Fibroblast of lung (primary cell): ENCODE data around the gene PLS3. TPM values are rescaled to one million over a fixed set of nuclear protein-coding genes. Genes with fewer than 3 reads are reported as not detected.
"Not testable (repeated sequence)": the region's sequence is repeated elsewhere in the genome, so short reads cannot be mapped to it uniquely, and the experiment has no call there.

ENCODE experiments used
- DNase-seq, 2 donors: peaks; one replicate each; pipeline versions ENCODE4 v3.0.0 to v3.0.0-alpha.2; 2010; ENCODE audit warnings: low read depth in 2 of 2
- H2AFZ ChIP-seq: 2 replicates; pipeline ENCODE4 v1.5.1; 2012; ENCODE audit warnings: low read length, control low read depth, inconsistent platforms
- H3K27ac ChIP-seq: 2 replicates; pipeline ENCODE4 v1.5.1; 2011; ENCODE audit warnings: low read length, control low read depth; ENCODE audit not compliant: insufficient read depth
- H3K27me3 ChIP-seq: 2 replicates; pipeline ENCODE4 v1.5.1; 2011; ENCODE audit warnings: mild to moderate bottlenecking, low read length; ENCODE audit not compliant: control insufficient read depth, insufficient read depth
- H3K36me3 ChIP-seq: 2 replicates; pipeline ENCODE4 v1.5.1; 2011; ENCODE audit warnings: low read length; ENCODE audit not compliant: control insufficient read depth, insufficient read depth
- H3K4me1 ChIP-seq: 2 replicates; pipeline ENCODE4 v1.5.1; 2011; ENCODE audit warnings: low read length; ENCODE audit not compliant: control insufficient read depth, insufficient read depth; ENCODE audit errors: extremely low read depth
- H3K4me2 ChIP-seq: 2 replicates; pipeline ENCODE4 v1.5.1; 2011; ENCODE audit warnings: low read length, control low read depth; ENCODE audit not compliant: insufficient read depth; ENCODE audit errors: extremely low read depth
- H3K4me3 ChIP-seq, 4 experiments: fragments of 200-600 bp in 1 of 4; sonication (generic) in 1 of 4; replicated peaks in 1 of 4; 2 replicates each; pipeline ENCODE4 v1.5.1; 2011 to 2016; ENCODE audit warnings: low read length in 4 of 4, low read depth in 3 of 4, mild to moderate bottlenecking in 3 of 4, control low read depth in 2 of 4, inconsistent platforms in 1 of 4, mixed read lengths in 1 of 4; ENCODE audit not compliant: insufficient read depth in 1 of 4; ENCODE audit errors: control extremely low read depth in 1 of 4
- H3K79me2 ChIP-seq: 2 replicates; pipeline ENCODE4 v1.5.1; 2012; ENCODE audit warnings: mild to moderate bottlenecking, low read length, inconsistent platforms; ENCODE audit not compliant: control insufficient read depth, insufficient read depth
- H3K9ac ChIP-seq: 2 replicates; pipeline ENCODE4 v1.5.1; 2011; ENCODE audit warnings: mild to moderate bottlenecking, low read length, control low read depth; ENCODE audit not compliant: insufficient read depth
- H3K9me3 ChIP-seq: 2 replicates; pipeline ENCODE4 v1.5.1; 2012; ENCODE audit warnings: low read depth, low read length; ENCODE audit not compliant: control insufficient read depth, insufficient read depth
- H4K20me1 ChIP-seq: 2 replicates; pipeline ENCODE4 v1.5.1; 2011; ENCODE audit warnings: low read length; ENCODE audit not compliant: control insufficient read depth, insufficient read depth; ENCODE audit errors: extremely low read depth
- EZH2 ChIP-seq: IDR thresholded peaks from 2 replicates; pipeline ENCODE4 v1.5.1; 2012; ENCODE audit warnings: low read length, control low read depth, mild to moderate bottlenecking; ENCODE audit errors: missing control alignments
- polyA plus RNA-seq, 2 donors: library from polyadenylated mRNA; depleted of rRNA in 1 of 2; stranded (reverse) in 1 of 2; unstranded in 1 of 2; fragments of >200 nt; gene quantifications; 2 replicates each; pipeline ENCODE4 v1.2.1, GENCODE V29; 2011 to 2012; ENCODE audit warnings: missing spikeins in 1 of 2
- total RNA-seq: library from RNA; depleted of rRNA; stranded (reverse); fragments of >200 nt; gene quantifications from 2 replicates; pipeline ENCODE4 v1.2.1, GENCODE V29; 2014
- TF ChIP-seq, protein P1 (sequence below), 2 donors: IDR thresholded peaks in 1 of 2; conservative IDR thresholded peaks in 1 of 2; 1 replicate in 1 of 2; 2 replicates in 1 of 2; pipeline ENCODE4 v1.5.1; 2011 to 2012; ENCODE audit warnings: low read length in 2 of 2, control low read depth in 1 of 2, inconsistent platforms in 1 of 2, low read depth in 1 of 2, mild to moderate bottlenecking in 1 of 2

Gene PLS3
- total and polyA plus RNA-seq, 2 donors (not counting 1 experiment from before 2014, with no cell fraction given), result 223 to 262 TPM

DNA sequence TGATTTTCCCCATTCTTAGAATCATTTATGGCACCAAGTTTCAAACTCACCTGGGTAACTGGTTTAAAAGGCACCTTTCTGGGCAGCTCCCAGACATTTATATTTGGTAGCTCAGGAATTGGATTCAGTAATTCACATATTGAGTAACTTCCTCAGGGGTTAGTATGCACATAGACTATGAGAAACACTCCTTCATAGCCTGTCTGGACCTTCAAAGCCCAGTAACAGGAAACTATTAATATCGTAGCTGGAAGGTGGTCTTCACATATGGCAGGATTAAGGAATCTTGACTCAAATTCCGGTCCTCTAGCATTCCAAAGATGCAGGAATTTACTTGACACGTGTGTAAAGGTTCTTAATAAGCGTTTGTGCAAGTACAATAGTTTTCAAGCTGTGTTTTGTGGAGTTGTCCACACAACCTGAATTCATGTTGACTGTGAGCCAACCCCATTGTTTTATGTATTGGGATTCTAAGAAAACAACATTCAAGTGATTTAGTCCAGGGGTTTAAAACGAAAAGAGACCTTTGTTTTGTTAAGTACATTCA is 78.4 kb downstream of the PLS3 start:
- DNase-seq, result peak in 1 of 2 donors; percentile 42
- Histone ChIP-seq H2AFZ (no peak overlapping the region), H3K27ac (no peak overlapping the region)

GRCh38 chrX:115642311-115642710 is 81.3 kb downstream of the PLS3 start:
- TF ChIP-seq, protein P1, sequence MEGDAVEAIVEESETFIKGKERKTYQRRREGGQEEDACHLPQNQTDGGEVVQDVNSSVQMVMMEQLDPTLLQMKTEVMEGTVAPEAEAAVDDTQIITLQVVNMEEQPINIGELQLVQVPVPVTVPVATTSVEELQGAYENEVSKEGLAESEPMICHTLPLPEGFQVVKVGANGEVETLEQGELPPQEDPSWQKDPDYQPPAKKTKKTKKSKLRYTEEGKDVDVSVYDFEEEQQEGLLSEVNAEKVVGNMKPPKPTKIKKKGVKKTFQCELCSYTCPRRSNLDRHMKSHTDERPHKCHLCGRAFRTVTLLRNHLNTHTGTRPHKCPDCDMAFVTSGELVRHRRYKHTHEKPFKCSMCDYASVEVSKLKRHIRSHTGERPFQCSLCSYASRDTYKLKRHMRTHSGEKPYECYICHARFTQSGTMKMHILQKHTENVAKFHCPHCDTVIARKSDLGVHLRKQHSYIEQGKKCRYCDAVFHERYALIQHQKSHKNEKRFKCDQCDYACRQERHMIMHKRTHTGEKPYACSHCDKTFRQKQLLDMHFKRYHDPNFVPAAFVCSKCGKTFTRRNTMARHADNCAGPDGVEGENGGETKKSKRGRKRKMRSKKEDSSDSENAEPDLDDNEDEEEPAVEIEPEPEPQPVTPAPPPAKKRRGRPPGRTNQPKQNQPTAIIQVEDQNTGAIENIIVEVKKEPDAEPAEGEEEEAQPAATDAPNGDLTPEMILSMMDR (conservative IDR thresholded peaks at IDR 0.05 in 1 of 2, IDR thresholded peaks at IDR 0.05 in 1 of 2; ENCODE audit: low read depth in 1 of 2, low read length in 2 of 2), result no peak
- TF ChIP-seq EZH2, result no peak
- no peak overlapping the region for H3K4me2 ChIP-seq
- DNase-seq, result no peak
- no peak overlapping the region for H3K9ac ChIP-seq
- no peak overlapping the region for H2AFZ ChIP-seq
- no peaks in the 10 kb centered on the region for H3K36me3 ChIP-seq
- H3K27ac ChIP-seq, result peak overlapping the region; percentile 14
- H4K20me1 ChIP-seq, result no peaks in the 10 kb centered on the region
- no peaks in the 10 kb centered on the region for H3K79me2 ChIP-seq
- H3K4me1 ChIP-seq, result no peaks in the 10 kb centered on the region
- no peak overlapping the region for H3K4me3 ChIP-seq
- no peaks in the 10 kb centered on the region for H3K27me3 ChIP-seq
- no peaks in the 10 kb centered on the region for H3K9me3 ChIP-seq

More for the DNA sequence above, 78.4 kb downstream of the PLS3 start:
- no peak overlapping the region for H3K9ac ChIP-seq
- no peaks in the 10 kb centered on the region for H4K20me1 ChIP-seq
- H3K9me3 ChIP-seq, result no peaks in the 10 kb centered on the region
- H3K4me1 ChIP-seq, result no peaks in the 10 kb centered on the region
- H3K4me2 ChIP-seq, result no peak overlapping the region
- no peaks in the 10 kb centered on the region for H3K27me3 ChIP-seq
- no peaks in the 10 kb centered on the region for H3K79me2 ChIP-seq
- H3K36me3 ChIP-seq, result no peaks in the 10 kb centered on the region
- no peak for TF ChIP-seq EZH2
- TF ChIP-seq, protein P1 (conservative IDR thresholded peaks at IDR 0.05 in 1 of 2, IDR thresholded peaks at IDR 0.05 in 1 of 2; ENCODE audit: low read depth in 1 of 2, low read length in 2 of 2), result no peak
- H3K4me3 ChIP-seq, result no peak overlapping the region

DNA sequence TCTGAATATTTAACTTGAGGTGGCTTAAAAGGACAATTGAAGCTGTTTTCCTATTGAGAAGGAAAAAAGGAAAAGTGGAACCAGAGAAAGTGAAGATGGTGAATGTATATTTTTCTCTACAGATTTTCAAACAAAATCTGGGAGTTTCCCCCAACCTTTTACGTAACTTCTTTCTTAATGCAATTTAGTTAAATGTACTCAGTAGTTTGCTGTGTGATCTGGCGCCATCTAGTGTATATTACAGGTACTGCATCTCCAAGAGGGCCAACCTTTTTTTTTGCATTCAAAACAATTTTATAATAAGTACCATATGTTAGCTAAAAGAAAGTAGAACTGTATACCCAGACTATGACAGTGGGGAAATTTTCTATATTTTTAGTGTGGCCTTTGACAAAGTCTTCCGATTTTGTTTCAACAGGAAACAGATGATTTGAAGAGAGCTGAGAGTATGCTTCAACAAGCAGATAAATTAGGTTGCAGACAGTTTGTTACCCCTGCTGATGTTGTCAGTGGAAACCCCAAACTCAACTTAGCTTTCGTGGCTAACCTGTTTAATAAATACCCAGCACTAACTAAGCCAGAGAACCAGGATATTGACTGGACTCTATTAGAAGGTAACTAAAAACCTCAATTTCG is 82.0 kb downstream of the PLS3 start:
- Histone ChIP-seq H3K9me3 (no peaks in the 10 kb centered on the region), H4K20me1 (no peaks in the 10 kb centered on the region), H3K4me3 (no peak overlapping the region), H3K27ac (peak overlapping the region; percentile 13), H3K9ac (no peak overlapping the region), H2AFZ (no peak overlapping the region), H3K4me2 (no peak overlapping the region), H3K27me3 (no peaks in the 10 kb centered on the region), H3K4me1 (no peaks in the 10 kb centered on the region), H3K36me3 (peaks cover 1% of the 10 kb centered on the region), H3K79me2 (no peaks in the 10 kb centered on the region)
- DNase-seq, result peak; percentile 44 to 77
- no peak for TF ChIP-seq EZH2
- TF ChIP-seq, protein P1 (conservative IDR thresholded peaks at IDR 0.05 in 1 of 2, IDR thresholded peaks at IDR 0.05 in 1 of 2; ENCODE audit: low read depth in 1 of 2, low read length in 2 of 2), result peak; percentile 49 to 70

- not testable (repeated sequence) for H3K36me3 ChIP-seq, H3K9ac ChIP-seq
These were observed 83.4 kb downstream of the PLS3 start for GRCh38 chrX:115644397-115644796.

More at GRCh38 chrX:115644397-115644796, 83.4 kb downstream of the PLS3 start:
- H3K9me3 ChIP-seq, H2AFZ ChIP-seq, H3K27ac ChIP-seq, H3K79me2 ChIP-seq, H3K4me1 ChIP-seq, H3K4me3 ChIP-seq, H4K20me1 ChIP-seq, H3K27me3 ChIP-seq, H3K4me2 ChIP-seq, DNase-seq: not testable (repeated sequence)
